Mucosa of descending colon (tissue), 3 donors: ENCODE data around the gene LRRC8D. TPM values are rescaled to one million over a fixed set of nuclear protein-coding genes. Genes with fewer than 3 reads are reported as not detected.

Source experiments
- ATAC-seq: fragments of 200-7000 bp; cut with Tn5 transposase; one replicate; pipeline ENCODE4 v1.9.1; 2020; ENCODE audit warnings: mild to moderate bottlenecking, moderate library complexity
- DNase-seq, 3 donors: peaks; one replicate each; pipeline ENCODE4 v3.0.0-alpha.2; 2020
- H3K36me3 ChIP-seq: fragments of 200-600 bp; one replicate; pipeline ENCODE4 v1.8.0; 2021; ENCODE audit warnings: low read depth, mild to moderate bottlenecking
- H3K4me1 ChIP-seq: fragments of 200-600 bp; one replicate; pipeline ENCODE4 v1.8.0; 2021; ENCODE audit warnings: low read depth, mild to moderate bottlenecking
- H3K4me3 ChIP-seq: fragments of 200-600 bp; one replicate; pipeline ENCODE4 v1.8.0; 2021; ENCODE audit warnings: mild to moderate bottlenecking
- H3K9me3 ChIP-seq: fragments of 200-600 bp; one replicate; pipeline ENCODE4 v1.8.0; 2021; ENCODE audit warnings: mild to moderate bottlenecking
- CTCF ChIP-seq: fragments of 200-600 bp; IDR thresholded peaks from one replicate; pipeline ENCODE4 v1.8.0; 2022; ENCODE audit warnings: antibody characterized with exemption, mild to moderate bottlenecking
- intact Hi-C, 2 donors: fragments of 100-400 bp; cut with DNase I in 1 of 2; cut with micrococcal nuclease in 1 of 2; formaldehyde crosslinking; loops; one replicate each; pipeline versions ENCODE4 v1.11.0 to v1.11.1; 2022; cut with DNase I, micrococcal nuclease
- total RNA-seq, 3 donors: library from RNA; stranded (reverse); fragmentation: NEBNext Ultra II Directional in 2 of 3; extraction: Animal tissue kit (Norgen Biotek cat#: 25700) in 2 of 3; gene quantifications; one replicate each; pipeline versions ENCODE4 v1.2.1 to v1.2.4, GENCODE V29; 2021 to 2023
- donor health status: DM: no; HTN: no; CAD: no; lungs with moderate emphysema.
- donor health status: DM: no; HTN: no; CAD: no.
- donor health status: DM: no; HTN: yes; CAD: no.

The LRRC8D gene
- total RNA-seq, 3 donors from 2014 or later = 22.8 to 43.3 (median 39.6) TPM

GRCh38 chr1:89908273-89908671, 87.4 kb downstream of the LRRC8D start:
- no peak overlapping the region for H3K4me3 ChIP-seq
- no peaks in the 10 kb centered on the region for H3K36me3 ChIP-seq
- H3K9me3 ChIP-seq = no peaks in the 10 kb centered on the region
- ATAC-seq (no peak), DNase-seq (no peak)
- intact Hi-C loops = no loop called here
- no peaks in the 10 kb centered on the region for H3K4me1 ChIP-seq
- no peak for TF ChIP-seq CTCF

GRCh38 chr1:89908672-89909436, 88.0 kb downstream of the LRRC8D start:
- no peak for TF ChIP-seq CTCF

GRCh38 chr1:89910268-89910667, 89.4 kb downstream of the LRRC8D start:
- TF ChIP-seq CTCF = no peak
- no peaks in the 10 kb centered on the region for H3K9me3 ChIP-seq
- H3K4me3 ChIP-seq = no peak overlapping the region
- no peaks in the 10 kb centered on the region for H3K4me1 ChIP-seq
- no peaks in the 10 kb centered on the region for H3K36me3 ChIP-seq
- ATAC-seq (no peak), DNase-seq (no peak)
- intact Hi-C loops = no loop called here

More at GRCh38 chr1:89908672-89909436, 88.0 kb downstream of the LRRC8D start:
- ATAC-seq (no peak), DNase-seq (no peak)
- intact Hi-C loops = no loop called here
- Histone ChIP-seq H3K9me3 (no peaks in the 10 kb centered on the region), H3K4me3 (no peak overlapping the region), H3K36me3 (no peaks in the 10 kb centered on the region), H3K4me1 (no peaks in the 10 kb centered on the region)

- no peak for DNase-seq
- peak; percentile 43 for ATAC-seq
- H3K9me3 ChIP-seq = no peaks in the 10 kb centered on the region
- H3K4me1 ChIP-seq = no peaks in the 10 kb centered on the region
- TF ChIP-seq CTCF = no peak
- intact Hi-C loops = no loop called here
- no peak overlapping the region for H3K4me3 ChIP-seq
- H3K36me3 ChIP-seq = no peaks in the 10 kb centered on the region
Measured at GRCh38 chr1:89910780-89911179, 89.9 kb downstream of the LRRC8D start.

- H3K9me3 ChIP-seq = no peaks in the 10 kb centered on the region
- intact Hi-C loops = no loop called here
- H3K36me3 ChIP-seq = no peaks in the 10 kb centered on the region
- no peaks in the 10 kb centered on the region for H3K4me1 ChIP-seq
- H3K4me3 ChIP-seq = no peak overlapping the region
- TF ChIP-seq CTCF = no peak
- ATAC-seq = no peak
- DNase-seq = no peak
Measured at GRCh38 chr1:89911191-89911991, 90.6 kb downstream of the LRRC8D start.
